Measurements from ENCODE around the gene PTPN11. TPM values are rescaled to one million over a fixed set of nuclear protein-coding genes. Genes with fewer than 3 reads are reported as not detected.

Gene PTPN11
- total RNA-seq, 2 experiments from 2014 or later: 44.6 to 46.4 TPM

DNA sequence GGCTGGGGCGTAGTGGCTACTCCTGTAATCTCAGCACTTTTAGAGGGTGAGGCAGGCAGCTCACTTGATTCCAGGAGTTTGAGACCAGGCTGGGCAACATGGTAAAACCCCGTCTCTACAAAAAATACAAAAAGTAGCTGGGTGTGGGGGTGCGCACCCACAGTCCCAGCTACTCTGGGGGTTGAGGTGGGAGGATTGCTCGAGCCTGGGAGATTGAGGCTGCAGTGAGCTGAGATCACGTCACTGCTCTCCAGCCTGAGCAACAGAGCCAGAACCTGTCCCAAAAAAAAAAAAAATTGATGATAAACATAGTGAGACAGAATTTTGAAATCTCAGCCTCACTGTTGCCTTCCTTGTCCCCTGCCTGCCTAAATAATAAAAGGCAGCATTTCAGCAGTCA is 40.0 kb downstream of the PTPN11 start:
- ChIA-PET CTCF (no interaction called here), POLR2A (no interaction called here)
- Mint-ChIP-seq H3K9me3 (no peaks in the 10 kb centered on the region), H3K36me3 (ENCODE audit: low read depth) (peaks cover 77% of the 10 kb centered on the region), H3K4me1 (ENCODE audit: low read depth) (peaks cover 4% of the 10 kb centered on the region), H3K27me3 (no peaks in the 10 kb centered on the region), H3K27ac (no peak overlapping the region), H3K4me3 (no peak overlapping the region)
- DNase-seq (no peak), ATAC-seq (ENCODE audit: poor library complexity) (no peak)
- Histone ChIP-seq H3K36me3 (ENCODE audit: insufficient read depth, low read length) (peaks cover 43% of the 10 kb centered on the region), H3K4me3 (ENCODE audit: low read length) (no peak overlapping the region), H3K4me1 (ENCODE audit: insufficient read depth, low read length) (no peaks in the 10 kb centered on the region), H3K27me3 (ENCODE audit: control insufficient read depth in 1 of 2, insufficient read depth in 2 of 2, low read length in 2 of 2) (no peaks in the 10 kb centered on the region), H3K9me3 (ENCODE audit: control insufficient read depth in 1 of 2, insufficient read depth in 1 of 2, low read length in 2 of 2) (no peaks in the 10 kb centered on the region), H3K27ac (ENCODE audit: low read depth in 1 of 2, low read length in 2 of 2) (no peak overlapping the region)
- TF ChIP-seq, protein P1, sequence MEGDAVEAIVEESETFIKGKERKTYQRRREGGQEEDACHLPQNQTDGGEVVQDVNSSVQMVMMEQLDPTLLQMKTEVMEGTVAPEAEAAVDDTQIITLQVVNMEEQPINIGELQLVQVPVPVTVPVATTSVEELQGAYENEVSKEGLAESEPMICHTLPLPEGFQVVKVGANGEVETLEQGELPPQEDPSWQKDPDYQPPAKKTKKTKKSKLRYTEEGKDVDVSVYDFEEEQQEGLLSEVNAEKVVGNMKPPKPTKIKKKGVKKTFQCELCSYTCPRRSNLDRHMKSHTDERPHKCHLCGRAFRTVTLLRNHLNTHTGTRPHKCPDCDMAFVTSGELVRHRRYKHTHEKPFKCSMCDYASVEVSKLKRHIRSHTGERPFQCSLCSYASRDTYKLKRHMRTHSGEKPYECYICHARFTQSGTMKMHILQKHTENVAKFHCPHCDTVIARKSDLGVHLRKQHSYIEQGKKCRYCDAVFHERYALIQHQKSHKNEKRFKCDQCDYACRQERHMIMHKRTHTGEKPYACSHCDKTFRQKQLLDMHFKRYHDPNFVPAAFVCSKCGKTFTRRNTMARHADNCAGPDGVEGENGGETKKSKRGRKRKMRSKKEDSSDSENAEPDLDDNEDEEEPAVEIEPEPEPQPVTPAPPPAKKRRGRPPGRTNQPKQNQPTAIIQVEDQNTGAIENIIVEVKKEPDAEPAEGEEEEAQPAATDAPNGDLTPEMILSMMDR (IDR thresholded peaks at IDR 0.05): no peak
- intact Hi-C loops (cut with DNase I, micrococcal nuclease): no loop called here

DNA sequence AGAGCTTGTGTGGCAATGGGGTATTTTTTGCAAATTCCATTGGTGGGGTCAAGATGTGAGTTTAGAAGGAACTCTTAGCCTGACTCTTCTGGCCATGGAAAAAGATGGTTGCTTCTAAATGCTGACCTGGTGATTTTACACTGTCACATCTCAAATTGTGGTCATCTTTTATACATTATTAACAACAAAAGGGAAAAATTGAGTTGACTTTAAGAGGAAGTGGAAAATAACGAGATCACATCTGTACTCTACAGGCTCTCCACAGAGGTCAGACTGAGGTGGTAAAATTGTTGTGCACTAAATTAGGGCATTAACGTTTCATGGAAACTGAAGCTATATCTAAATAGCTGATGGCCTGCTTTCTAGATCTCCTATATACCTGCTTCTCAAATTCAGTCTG is 44.7 kb downstream of the PTPN11 start:
- POLR2A ChIA-PET: interaction anchor here (1.1 kb wide), 1 partner anchor 10 kb away, joined by 4 read pairs; no protein-coding TSS in a partner anchor
- Histone ChIP-seq H3K9me3 (ENCODE audit: control insufficient read depth in 1 of 2, insufficient read depth in 1 of 2, low read length in 2 of 2) (no peaks in the 10 kb centered on the region), H3K27ac (ENCODE audit: low read depth in 1 of 2, low read length in 2 of 2) (no peak overlapping the region), H3K4me3 (ENCODE audit: low read length) (no peak overlapping the region), H3K36me3 (ENCODE audit: insufficient read depth, low read length) (peaks cover 16% of the 10 kb centered on the region), H3K27me3 (ENCODE audit: control insufficient read depth in 1 of 2, insufficient read depth in 2 of 2, low read length in 2 of 2) (no peaks in the 10 kb centered on the region), H3K4me1 (ENCODE audit: insufficient read depth, low read length) (no peaks in the 10 kb centered on the region)
- Mint-ChIP-seq H3K36me3 (ENCODE audit: low read depth) (peaks cover 66% of the 10 kb centered on the region), H3K27ac (no peak overlapping the region), H3K27me3 (no peaks in the 10 kb centered on the region), H3K4me3 (no peak overlapping the region), H3K4me1 (ENCODE audit: low read depth) (peaks cover 4% of the 10 kb centered on the region), H3K9me3 (no peaks in the 10 kb centered on the region)
- TF ChIP-seq, protein P1 (IDR thresholded peaks at IDR 0.05): no peak
- CTCF ChIA-PET: no interaction called here
- no peak for ATAC-seq (ENCODE audit: poor library complexity)
- intact Hi-C loops (cut with DNase I, micrococcal nuclease): no loop called here
- DNase-seq: no peak

DNA sequence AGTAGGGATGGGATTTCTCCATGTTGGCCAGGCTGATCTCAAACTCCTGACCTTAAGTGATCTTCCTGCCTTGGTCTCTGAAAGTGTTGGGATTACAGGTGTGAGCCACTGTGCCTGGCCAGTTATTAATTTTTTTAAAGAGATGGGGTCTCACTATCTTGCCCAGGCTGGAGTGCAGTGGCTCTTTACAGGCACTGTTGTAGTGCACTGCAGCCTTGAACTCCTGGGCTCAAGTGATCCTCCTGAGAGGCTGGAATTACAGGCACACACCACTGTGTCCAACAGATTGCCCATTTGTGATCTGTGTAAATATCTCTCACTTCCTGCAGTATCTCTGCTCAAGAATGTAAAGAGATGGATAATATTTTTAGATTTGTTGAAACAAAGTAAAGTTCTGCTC is 45.9 kb downstream of the PTPN11 start:
- Histone ChIP-seq H3K4me3 (ENCODE audit: low read length) (no peak overlapping the region), H3K9me3 (ENCODE audit: control insufficient read depth in 1 of 2, insufficient read depth in 1 of 2, low read length in 2 of 2) (no peaks in the 10 kb centered on the region), H3K36me3 (ENCODE audit: insufficient read depth, low read length) (peaks cover 23% of the 10 kb centered on the region), H3K27ac (ENCODE audit: low read depth in 1 of 2, low read length in 2 of 2) (no peak overlapping the region), H3K4me1 (ENCODE audit: insufficient read depth, low read length) (no peaks in the 10 kb centered on the region), H3K27me3 (ENCODE audit: control insufficient read depth in 1 of 2, insufficient read depth in 2 of 2, low read length in 2 of 2) (no peaks in the 10 kb centered on the region)
- H3K4me3 Mint-ChIP-seq: no peak overlapping the region
- no peak for DNase-seq
- no peaks in the 10 kb centered on the region for H3K27me3 Mint-ChIP-seq
- TF ChIP-seq, protein P1 (IDR thresholded peaks at IDR 0.05): no peak
- POLR2A ChIA-PET: no interaction called here
- CTCF ChIA-PET: no interaction called here
- no peak for ATAC-seq (ENCODE audit: poor library complexity)
- no peaks in the 10 kb centered on the region for H3K9me3 Mint-ChIP-seq
- H3K4me1 Mint-ChIP-seq (ENCODE audit: low read depth): peaks cover 4% of the 10 kb centered on the region
- intact Hi-C loops (cut with DNase I, micrococcal nuclease): no loop called here
- H3K27ac Mint-ChIP-seq: no peak overlapping the region
- H3K36me3 Mint-ChIP-seq (ENCODE audit: low read depth): peaks cover 58% of the 10 kb centered on the region

Measured in CD4-positive, alpha-beta T cell (primary cell).